NCI-H748 treated with DMSO at 0.1 percent for 48 hours (cell line): Measurements from ENCODE around the gene TGFBR3L.
"Not testable (repeated sequence)": the region's sequence is repeated elsewhere in the genome, so short reads cannot be mapped to it uniquely, and the experiment has no call there.

ENCODE experiments used
- DNase-seq: peaks from one replicate; lab custom pipeline; 2025; lab: John Stamatoyannopoulos, UW

Gene TGFBR3L

DNA sequence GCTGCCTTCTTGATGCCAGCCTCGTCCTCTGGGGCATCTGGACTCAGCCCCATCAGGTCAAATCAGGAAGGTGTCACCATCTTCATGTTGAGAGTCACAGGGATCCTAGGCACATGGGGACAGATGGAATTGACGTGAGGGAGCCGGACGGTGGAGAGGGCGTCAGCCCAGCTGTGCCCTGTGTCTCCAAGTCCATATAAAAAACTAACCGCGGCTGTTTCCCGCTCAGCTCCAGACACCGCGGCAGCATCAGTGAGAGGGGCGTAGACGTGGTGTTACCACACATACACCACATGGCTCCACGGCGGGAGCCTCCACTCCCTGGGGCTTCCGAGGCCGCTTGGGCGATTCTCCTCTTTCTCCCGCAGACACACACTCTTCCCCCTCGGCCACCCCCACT lies 34.8 kb upstream of the TGFBR3L start:
- DNase-seq = no peak

DNA sequence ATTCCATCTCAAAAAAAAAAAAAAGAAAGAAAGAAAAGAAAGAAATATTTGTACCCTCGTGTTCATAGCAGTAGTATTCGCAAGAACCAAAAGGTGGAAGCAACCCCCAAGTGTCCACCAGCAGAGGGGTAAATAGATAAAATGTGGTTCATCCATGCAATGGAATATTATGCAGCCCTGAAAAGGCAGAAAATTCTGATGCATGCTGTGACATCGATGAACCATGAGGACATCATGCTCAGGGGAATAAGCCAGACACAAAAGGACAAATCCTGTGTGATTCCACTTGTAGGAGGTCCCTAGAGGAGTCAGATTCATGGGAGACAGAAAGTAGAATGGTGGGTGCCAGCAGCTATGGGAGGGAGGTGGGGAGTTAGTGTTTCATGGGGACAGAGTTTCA lies 32.7 kb upstream of the TGFBR3L start:
- DNase-seq = no peak

DNA sequence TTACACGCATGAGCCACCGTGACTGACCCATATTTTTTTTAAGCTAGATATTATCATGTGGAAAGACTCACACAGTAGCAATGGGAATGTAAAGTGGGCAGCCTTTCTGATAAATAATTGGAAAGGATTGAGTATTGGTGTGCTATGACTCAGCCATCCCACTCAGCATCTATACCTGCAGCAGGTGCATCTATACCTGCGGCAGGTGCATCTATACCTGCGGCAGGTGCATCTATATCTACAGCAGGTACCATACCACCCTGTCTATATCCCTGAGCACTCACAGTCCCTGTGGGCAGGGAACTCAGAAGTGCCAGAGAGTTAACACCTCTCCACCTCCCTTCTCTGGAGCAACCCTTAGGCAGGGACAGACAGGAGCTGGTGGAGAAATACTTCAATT lies 31.5 kb upstream of the TGFBR3L start:
- DNase-seq = no peak

DNA sequence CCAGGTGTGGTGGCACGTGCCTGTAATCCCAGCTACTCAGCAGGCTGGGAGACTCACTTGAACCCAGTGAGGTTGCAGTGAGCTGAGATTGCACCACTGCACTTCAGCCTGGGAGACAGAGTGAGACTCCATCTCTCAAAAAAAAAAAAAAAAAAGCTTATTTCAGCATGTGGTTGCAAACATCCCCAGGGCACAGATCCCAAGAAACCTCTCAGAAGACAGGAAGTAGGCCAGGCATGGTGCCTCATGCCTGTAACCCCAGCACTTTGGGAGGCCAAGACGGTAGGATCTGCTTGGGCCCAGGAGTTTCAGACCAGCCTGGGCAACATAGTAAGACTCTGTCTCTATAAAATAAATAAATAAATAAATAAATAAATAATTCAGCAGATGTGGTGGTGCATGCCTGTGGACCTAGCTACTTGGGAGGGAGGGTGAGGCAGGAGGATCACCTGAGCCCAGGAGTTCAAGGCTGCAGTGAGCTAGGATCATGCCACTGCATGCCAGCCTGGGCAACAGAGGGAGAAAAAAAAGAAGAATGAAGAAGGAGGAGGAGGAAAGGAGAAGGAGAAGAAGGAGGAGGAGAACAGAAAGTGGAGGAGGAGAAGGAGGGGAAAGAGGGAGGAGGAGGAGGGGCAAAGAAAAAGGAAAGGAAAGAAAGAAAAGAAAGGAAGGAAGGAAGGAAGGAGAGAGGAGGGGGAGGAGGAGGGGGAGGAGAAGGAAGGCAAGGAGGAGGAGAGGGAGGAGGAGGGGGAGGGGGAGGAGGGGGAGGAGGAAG lies 30.6 kb upstream of the TGFBR3L start:
- DNase-seq = no peak

DNA sequence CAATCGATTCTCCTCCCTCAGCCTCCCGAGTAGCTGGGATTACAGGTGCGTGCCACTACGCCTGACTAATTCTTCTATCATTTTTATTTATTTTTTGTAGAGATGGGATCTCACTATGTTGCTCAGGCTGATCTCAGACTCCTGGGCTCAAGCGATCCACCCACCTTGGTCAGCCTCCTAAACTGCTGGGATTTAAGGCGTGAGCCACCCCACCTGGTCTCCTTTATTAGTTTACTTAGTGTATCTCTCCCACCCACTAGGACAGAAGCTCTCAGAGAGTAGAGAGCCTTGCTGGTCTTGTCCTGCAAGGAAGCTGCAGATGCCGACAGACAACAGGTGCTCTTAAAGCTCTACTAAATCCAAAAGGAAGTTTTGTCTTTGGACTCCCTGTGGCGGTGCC lies 28.8 kb upstream of the TGFBR3L start:
- DNase-seq = no peak

DNA sequence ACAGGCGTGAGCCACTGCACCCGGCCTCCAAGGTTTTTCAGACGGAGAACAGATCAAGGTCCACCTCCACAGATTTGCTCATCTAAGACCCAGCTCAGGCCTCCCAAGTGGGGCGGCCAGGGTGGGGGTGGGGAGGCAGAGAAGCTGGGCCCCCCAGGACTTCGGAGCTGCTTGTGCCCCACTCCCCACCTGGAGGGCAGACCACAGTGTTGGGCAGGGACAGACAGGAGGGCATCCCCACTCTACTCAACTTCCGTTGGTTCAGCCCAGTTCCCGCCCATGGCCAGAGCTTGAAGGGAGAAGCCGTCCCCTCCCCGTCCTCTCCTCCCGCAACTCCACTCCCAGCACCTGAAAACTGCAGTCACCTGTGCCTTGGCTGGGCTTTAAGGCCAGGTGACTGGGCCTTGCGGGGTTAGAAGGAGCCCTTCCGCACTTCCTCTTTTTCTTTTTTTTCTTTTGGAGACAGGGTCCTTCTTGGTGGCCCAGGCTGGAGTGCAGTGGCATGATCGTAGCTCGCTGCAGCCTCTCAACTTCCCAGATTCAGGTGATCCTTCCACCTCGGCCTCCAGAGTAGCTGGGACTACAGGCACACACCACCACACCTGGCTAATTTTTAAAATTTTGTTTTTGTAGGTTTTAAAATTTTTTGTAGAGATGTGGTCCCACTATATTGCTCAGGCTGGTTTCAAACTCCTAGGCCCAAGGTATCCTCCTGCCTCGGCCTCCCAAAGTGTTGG lies 27.1 kb upstream of the TGFBR3L start:
- no peak for DNase-seq

DNA sequence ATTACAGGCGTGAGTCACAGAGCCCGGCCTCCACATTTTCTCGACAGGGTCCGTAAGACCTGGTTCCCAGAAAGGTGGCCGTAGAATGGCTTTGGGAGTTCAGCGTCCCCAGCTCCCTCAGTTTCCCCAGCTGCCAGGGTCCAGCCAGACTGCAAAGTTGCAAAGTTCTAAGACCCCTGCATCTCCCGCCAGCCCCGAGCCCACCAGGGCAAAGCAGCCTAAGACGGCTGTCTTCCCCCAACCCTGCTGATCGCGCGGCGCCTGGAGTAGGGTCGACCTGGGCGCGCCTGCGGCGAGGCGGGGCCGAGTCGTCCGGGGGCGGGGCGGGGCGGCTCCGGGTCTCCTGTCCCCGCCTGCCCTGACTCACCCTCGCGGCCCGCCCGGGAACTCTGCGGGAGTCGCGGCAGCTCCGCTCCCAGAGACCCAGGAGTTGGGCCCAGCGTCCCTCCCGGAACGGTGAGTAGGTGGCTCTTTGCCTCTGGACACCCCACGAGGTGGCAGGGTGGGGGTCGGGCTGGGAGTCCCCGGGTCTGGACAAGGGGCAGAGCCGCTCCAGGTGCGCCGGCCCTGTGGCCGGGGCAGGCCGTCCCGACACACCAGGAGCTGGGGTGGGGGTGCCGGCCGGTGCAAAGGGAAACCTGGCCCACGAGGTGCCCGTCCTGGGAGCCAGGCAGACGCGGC lies 26.3 kb upstream of the TGFBR3L start, which contains the start of gene LRRC8E:
TSS of gene LRRC8E (plus strand) at position 366 of the 681 bp plus-strand sequence. CDS start 7,094 bp downstream, outside the sequence.
- DNase-seq = no peak

DNA sequence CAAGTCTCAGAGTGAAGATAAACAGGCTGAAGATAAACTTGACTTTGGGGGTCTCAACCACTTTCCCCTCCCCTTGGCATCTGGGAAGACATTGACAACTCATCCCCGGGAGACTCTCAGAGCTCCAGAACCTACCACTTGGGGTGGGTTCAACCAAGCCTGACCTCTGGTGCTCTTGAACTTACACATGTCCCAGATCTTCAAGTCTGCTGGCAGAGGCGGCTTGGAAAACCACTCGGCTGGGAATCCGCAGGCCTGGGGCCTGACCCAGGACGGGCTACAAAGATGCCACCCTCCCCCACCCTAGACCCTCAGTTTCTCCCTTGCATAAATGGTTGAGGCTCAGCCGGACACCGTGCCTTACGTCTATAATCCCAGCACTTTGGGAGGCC lies 25.8 kb upstream of the TGFBR3L start:
- DNase-seq = no peak

DNA sequence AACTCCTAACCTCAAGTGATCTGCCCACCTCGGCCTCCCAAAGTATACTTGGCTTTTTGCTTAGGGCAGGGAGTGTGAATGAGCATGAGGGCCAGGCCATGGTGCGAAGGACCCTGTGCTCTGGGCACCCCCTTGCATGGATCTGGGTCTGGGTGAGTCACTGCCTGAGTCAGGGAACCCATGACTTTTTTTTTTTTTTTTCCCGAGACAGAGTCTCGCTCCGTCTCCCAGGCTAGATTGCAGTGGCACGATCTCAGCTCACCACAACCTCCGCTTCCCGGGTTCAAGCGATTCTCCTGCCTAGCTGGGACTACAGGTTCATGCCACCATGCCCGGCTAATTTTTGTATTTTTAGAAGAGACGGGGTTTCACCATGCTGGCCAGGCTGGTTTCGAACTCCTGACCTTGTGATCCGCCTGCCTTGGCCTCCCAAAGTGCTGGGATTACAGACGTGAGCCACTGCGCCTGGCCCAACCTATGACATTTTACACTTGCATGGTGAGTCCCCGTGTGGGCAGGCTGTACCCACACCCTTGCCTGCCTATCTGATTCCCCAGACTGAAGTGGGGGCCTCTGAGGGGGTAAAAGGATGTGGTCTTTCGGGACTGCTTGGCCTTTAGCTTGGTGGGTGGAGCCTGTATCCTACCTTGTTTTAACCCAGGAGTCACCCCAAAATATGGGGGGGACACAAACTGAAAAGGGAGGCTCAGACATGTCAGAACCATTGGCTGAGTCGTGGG lies 21.1 kb upstream of the TGFBR3L start:
- DNase-seq = not testable (repeated sequence)

DNA sequence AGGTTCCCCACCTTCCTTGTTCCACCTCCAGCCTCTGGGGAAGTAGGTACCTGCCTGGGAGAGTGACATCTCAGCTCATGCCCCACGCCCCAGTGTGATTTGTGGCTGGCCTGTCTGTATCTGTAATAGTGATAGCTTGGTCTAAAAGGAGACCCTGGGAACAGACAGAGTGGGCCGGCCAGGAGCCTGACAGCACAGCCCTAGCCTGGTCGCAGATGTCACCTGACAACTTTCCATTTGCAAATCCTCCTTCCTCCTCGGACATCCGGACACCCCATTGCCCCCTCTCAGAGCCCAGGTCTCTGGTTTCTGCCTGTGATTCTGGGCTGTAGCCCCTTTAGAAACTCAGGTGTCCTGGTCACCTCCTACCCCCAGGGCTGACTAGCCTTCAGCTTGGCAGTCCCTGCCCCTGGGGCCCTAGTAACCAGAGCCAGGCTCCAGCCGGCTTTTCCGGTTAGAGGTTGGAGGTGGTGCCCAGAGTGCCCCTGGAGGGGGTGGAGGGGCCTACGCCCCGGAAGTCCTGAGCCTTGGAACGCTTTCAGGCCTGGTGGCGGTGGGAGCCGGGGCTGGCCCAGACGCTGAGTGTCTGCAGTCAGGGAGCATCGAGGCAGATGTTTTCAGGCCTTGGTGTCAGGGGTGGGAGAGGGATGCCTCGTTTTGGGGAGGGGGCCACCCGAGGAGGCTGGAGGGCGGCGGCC lies 19.9 kb upstream of the TGFBR3L start:
- DNase-seq = no peak

DNA sequence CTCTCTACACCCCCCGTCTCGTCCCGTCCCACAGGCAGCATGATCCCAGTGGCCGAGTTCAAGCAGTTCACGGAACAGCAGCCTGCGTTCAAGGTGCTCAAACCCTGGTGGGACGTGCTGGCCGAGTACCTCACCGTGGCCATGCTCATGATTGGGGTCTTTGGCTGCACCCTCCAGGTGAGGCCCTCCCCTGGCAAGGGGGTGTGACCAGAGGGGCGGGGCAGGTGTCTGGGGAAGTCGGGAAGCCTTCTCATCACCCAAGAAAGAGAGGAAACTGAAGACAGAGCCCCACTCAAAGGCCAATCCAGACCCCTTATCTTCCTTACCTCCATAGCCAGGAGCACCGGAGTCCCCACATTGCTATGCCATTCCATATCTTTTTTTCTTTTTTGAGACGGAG lies 19.1 kb upstream of the TGFBR3L start:
- DNase-seq = no peak

DNA sequence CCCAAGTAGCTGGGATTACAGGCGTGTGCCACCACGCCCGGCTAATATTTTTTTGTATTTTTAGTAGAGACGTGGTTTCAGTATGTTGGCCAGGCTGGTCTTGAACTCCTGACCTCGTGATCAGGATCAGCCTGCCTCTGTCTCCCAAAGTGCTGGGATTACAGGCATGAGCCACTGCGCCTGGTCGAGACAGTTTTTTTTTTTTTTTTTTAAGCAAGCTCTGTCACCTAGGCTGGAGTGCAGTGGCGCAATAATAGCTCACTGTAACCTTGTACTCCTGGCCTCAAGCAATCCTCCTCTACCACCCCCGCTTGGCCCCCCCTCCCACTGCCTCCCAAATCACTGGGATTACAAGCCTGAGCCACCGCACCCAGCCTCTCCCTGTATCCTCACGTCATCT lies 17.3 kb upstream of the TGFBR3L start:
- DNase-seq = no peak

DNA sequence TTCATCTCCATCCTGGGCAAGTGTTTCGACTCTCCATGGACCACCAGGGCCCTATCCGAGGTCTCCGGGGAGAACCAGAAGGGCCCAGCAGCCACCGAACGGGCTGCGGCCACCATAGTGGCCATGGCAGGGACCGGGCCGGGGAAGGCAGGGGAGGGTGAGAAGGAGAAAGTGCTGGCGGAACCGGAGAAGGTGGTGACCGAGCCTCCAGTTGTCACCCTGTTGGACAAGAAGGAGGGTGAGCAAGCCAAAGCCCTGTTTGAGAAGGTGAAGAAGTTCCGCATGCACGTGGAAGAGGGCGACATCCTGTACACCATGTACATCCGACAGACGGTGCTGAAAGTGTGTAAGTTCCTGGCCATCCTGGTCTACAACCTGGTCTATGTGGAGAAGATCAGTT lies 15.7 kb upstream of the TGFBR3L start:
- no peak for DNase-seq

DNA sequence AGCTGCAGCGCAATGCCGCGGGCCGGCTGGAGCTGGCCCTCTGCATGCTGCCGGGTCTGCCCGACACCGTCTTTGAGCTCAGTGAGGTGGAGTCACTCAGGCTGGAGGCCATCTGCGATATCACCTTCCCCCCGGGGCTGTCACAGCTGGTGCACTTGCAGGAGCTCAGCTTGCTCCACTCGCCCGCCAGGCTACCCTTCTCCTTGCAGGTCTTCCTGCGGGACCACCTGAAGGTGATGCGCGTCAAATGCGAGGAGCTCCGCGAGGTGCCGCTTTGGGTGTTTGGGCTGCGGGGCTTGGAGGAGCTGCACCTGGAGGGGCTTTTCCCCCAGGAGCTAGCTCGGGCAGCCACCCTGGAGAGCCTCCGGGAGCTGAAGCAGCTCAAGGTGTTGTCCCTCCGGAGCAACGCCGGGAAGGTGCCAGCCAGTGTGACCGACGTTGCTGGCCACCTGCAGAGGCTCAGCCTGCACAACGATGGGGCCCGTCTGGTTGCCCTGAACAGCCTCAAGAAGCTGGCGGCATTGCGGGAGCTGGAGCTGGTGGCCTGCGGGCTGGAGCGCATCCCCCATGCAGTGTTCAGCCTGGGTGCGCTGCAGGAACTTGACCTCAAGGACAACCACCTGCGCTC lies 14.8 kb upstream of the TGFBR3L start:
- DNase-seq = no peak

DNA sequence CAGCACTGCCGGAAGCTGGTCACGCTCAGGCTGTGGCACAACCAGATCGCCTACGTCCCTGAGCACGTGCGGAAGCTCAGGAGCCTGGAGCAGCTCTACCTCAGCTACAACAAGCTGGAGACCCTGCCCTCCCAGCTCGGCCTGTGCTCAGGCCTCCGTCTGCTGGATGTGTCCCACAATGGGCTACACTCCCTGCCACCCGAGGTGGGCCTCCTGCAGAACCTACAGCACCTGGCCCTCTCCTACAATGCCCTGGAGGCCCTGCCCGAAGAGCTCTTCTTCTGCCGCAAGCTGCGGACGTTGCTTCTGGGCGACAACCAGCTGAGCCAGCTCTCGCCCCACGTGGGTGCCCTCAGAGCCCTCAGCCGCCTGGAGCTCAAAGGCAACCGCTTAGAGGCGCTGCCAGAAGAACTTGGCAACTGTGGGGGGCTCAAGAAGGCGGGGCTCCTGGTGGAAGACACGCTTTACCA lies 14.2 kb upstream of the TGFBR3L start:
- no peak for DNase-seq

DNA sequence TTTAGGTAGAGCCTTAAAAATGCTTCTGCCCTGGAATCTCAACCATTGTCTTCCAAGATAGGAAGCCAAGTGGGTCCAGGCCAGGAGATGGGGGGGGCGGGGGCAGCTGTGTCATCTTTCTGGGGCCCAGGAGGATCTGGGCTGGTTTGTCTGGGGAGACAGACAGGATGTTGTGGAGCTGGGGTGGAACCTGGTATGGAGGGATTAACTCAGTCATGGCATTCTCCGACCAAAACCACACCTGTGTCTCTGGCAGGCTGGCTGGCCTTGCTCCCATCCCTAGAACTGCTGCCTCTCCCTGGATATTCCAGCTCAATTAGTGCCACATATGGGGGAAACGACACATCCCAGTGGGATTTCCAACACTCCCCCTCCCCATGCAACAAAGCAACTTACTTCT lies 13.7 kb upstream of the TGFBR3L start:
- no peak for DNase-seq

DNA sequence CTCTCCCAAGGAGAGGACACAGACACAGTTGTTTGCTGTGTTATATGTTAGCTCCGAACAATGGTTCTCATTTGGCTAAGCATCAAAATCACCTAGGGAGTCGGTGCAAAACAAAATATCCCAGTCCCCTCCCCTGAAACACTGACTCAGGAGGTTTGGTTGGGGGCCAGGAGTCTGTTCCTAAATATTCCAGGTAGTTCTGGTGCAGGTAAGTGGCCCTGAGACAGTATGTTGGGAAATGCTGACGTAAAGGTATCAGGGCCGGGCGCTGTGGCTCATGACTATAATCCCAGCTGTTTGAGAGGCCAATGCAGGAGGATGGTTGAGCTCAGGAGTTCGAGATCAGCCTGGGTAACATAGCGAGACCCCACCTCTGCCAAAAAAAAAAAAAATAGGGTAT lies 13.3 kb upstream of the TGFBR3L start:
- no peak for DNase-seq

DNA sequence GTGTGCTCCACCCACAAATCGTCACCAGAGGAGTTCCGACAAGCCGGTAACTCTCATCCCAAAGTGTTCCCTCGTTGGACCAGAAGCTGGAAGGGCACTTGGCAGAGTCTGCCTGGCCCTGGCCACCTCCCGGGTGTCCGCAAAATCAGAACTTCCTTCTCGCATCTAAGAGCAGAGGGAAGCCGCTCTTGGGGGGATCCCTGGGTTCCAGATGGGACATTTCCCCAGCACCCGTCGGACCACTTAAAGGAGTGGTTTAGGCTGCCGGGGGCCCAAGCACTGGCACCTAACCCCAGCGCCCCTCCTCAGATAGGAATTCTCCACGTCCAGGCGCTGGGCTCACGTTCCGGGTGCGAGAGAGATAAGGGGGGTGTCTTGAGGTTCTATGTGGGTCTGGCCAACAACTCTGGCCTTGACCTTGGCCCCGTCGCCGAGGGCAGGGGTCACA lies 11.8 kb upstream of the TGFBR3L start:
- no peak for DNase-seq

DNA sequence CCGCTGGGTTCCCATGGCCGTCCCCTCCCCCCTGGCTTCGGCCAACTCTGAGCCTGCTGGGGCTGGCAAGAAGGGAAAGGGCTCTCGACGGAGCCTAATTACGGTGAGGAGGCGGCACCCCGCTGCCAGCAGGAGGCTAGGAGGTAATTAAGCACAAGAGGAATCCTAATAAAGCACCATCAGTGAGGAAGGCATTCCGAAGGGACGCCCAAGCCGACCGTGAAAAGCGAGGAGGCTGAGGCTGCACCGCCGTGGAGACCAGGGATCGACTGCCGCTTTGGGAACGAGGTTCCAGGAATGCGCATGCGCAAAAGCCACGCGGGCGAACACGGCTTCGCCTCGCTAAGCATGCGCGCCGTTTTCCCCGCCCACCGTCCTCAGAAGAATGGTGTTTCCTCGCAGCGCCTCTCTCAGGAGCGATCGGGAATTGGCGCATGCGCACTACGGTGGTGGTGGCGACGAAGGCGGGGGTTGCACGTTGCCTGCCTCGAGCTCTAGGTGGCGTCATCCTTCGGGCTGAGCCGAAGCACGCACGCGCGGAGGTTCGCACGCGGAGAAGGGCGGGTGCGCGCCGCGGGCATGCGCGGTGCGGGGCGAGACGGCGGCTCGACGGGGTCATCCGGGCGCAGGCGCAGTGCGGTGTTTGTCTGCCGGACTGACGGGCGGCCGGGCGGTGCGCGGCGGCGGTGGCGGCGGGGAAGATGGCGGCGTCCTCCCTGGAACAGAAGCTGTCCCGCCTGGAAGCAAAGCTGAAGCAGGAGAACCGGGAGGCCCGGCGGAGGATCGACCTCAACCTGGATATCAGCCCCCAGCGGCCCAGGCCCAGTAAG lies 11.2 kb upstream of the TGFBR3L start, which contains the start of gene MAP2K7:
TSS of gene MAP2K7 (plus strand) at position 634 of the 830 bp plus-strand sequence. CDS start at position 702, 68 bp downstream.
- DNase-seq = peak; percentile 94
